ENCODE results near the gene VRK1.

GRCh38 chr14:96783915-96784224, 13.3 kb upstream of the VRK1 start:
- no peak for TF ChIP-seq CTCF (IDR thresholded peaks at IDR 0.05)
- no peak for TF ChIP-seq TFCP2L1 (CRISPR knock-in tag; IDR thresholded peaks at IDR 0.05)
- no peak for TF ChIP-seq USF2 (IDR thresholded peaks at IDR 0.05)
- no peak for TF ChIP-seq HEYL (CRISPR knock-in tag; IDR thresholded peaks at IDR 0.05)
- no peak for TF ChIP-seq MAZ (IDR thresholded peaks at IDR 0.05; ENCODE audit: borderline replicate concordance, low read depth, low read length)
- TF ChIP-seq MAX (IDR thresholded peaks at IDR 0.05) = no peak
- TF ChIP-seq, protein P1, sequence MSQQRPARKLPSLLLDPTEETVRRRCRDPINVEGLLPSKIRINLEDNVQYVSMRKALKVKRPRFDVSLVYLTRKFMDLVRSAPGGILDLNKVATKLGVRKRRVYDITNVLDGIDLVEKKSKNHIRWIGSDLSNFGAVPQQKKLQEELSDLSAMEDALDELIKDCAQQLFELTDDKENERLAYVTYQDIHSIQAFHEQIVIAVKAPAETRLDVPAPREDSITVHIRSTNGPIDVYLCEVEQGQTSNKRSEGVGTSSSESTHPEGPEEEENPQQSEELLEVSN (IDR thresholded peaks at IDR 0.05; ENCODE audit: borderline replicate concordance, low read depth) = no peak
- no peak for TF ChIP-seq CHD2 (IDR thresholded peaks at IDR 0.05; ENCODE audit: low read length, partially characterized antibody)
- no peak for TF ChIP-seq POLR2A (IDR thresholded peaks at IDR 0.05; ENCODE audit: low read length)
- no peak for TF ChIP-seq ZNF302 (CRISPR knock-in tag; IDR thresholded peaks at IDR 0.05)
- TF ChIP-seq RAD21 (conservative IDR thresholded peaks at IDR 0.05 in 1 of 2, IDR thresholded peaks at IDR 0.05 in 1 of 2) = no peak
- TF ChIP-seq RCOR1 (IDR thresholded peaks at IDR 0.05; ENCODE audit: low read depth, low read length) = no peak
- TF ChIP-seq, protein P2, sequence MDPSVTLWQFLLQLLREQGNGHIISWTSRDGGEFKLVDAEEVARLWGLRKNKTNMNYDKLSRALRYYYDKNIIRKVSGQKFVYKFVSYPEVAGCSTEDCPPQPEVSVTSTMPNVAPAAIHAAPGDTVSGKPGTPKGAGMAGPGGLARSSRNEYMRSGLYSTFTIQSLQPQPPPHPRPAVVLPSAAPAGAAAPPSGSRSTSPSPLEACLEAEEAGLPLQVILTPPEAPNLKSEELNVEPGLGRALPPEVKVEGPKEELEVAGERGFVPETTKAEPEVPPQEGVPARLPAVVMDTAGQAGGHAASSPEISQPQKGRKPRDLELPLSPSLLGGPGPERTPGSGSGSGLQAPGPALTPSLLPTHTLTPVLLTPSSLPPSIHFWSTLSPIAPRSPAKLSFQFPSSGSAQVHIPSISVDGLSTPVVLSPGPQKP (IDR thresholded peaks at IDR 0.05; ENCODE audit: low read depth, low read length) = no peak

Measured in A549 (cell line).